Parathyroid adenoma (tissue), 2 donors: Measurements from ENCODE around the gene CNTNAP2.
"Not testable (repeated sequence)": the region's sequence is repeated elsewhere in the genome, so short reads cannot be mapped to it uniquely, and the experiment has no call there.

Experiments
- H2AFZ ChIP-seq: fragments of 300-600 bp; sonication (generic); one replicate; pipeline ENCODE4 v1.7.0; 2017; ENCODE audit warnings: antibody characterized with exemption, mild to moderate bottlenecking
- H3K27ac ChIP-seq: fragments of 300-600 bp; sonication (generic); one replicate; pipeline ENCODE4 v1.7.0; 2017
- H3K27me3 ChIP-seq: fragments of 300-600 bp; sonication (generic); one replicate; pipeline ENCODE4 v1.7.0; 2017; ENCODE audit warnings: low read length; ENCODE audit not compliant: control insufficient read depth, insufficient read depth
- H3K36me3 ChIP-seq: fragments of 300-600 bp; sonication (generic); one replicate; pipeline ENCODE4 v1.7.0; 2017; ENCODE audit warnings: low read length; ENCODE audit not compliant: control insufficient read depth, insufficient read depth
- H3K4me1 ChIP-seq: fragments of 300-600 bp; sonication (generic); one replicate; pipeline ENCODE4 v1.7.0; 2017; ENCODE audit warnings: control low read depth
- H3K4me2 ChIP-seq: fragments of 300-600 bp; sonication (generic); one replicate; pipeline ENCODE4 v1.7.0; 2017; ENCODE audit warnings: low read length
- H3K4me3 ChIP-seq: fragments of 300-600 bp; sonication (generic); one replicate; pipeline ENCODE4 v1.7.0; 2017; ENCODE audit warnings: low read depth, low read length
- H3K79me2 ChIP-seq: fragments of 300-600 bp; sonication (generic); one replicate; pipeline ENCODE4 v1.7.0; 2017; ENCODE audit warnings: control low read depth
- H3K9ac ChIP-seq: fragments of 300-600 bp; sonication (generic); one replicate; pipeline ENCODE4 v1.7.0; 2017; ENCODE audit warnings: mild to moderate bottlenecking
- H3K9me3 ChIP-seq: fragments of 300-600 bp; sonication (generic); one replicate; pipeline ENCODE4 v1.7.0; 2017; ENCODE audit warnings: low read length; ENCODE audit not compliant: control insufficient read depth
- TF ChIP-seq, protein P1 (sequence below): fragments of 300-600 bp; sonication (generic); IDR thresholded peaks from one replicate; pipeline ENCODE4 v1.7.0; 2017; ENCODE audit warnings: antibody characterized with exemption, mild to moderate bottlenecking
- donor health status: primary hyperparathyroidism.

The CNTNAP2 gene

DNA sequence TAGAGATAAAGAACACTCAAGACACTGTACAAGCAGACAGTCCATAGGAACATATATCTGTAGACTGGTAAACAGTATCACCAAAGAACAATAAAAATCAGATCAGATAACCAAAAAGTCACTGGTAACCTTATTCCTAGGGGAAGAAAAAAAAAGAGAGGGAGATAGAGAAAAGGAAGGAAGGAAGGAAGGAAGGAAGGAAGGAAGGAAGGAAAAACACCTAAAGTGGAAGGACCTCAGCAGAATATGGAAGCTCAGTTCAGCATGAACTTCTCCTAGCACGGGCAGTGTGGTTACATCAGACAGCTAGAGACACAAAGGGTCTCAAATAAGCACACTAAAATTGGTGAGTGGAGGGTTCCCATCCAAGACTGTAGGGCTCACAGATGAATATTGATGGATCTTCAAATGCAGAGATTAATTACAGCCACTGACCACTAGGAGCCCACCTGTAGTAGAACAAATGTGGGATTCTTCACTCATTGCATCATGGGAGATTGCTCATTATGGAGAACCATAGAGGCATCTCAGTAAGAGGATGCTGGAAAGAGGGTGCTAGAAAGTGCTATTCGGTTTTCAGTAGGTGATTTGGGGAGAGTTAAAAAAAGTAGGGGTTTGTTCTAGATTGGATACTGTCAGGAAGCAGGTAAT lies 2180.5 kb downstream of the CNTNAP2 start:
- Histone ChIP-seq H3K4me2 (no peak overlapping the region), H3K9ac (no peak overlapping the region), H3K4me3 (no peak overlapping the region), H3K4me1 (no peaks in the 10 kb centered on the region), H3K79me2 (no peaks in the 10 kb centered on the region), H3K36me3 (no peaks in the 10 kb centered on the region), H3K27ac (no peak overlapping the region), H3K9me3 (no peaks in the 10 kb centered on the region), H2AFZ (no peak overlapping the region), H3K27me3 (no peaks in the 10 kb centered on the region)
- TF ChIP-seq, protein P1, sequence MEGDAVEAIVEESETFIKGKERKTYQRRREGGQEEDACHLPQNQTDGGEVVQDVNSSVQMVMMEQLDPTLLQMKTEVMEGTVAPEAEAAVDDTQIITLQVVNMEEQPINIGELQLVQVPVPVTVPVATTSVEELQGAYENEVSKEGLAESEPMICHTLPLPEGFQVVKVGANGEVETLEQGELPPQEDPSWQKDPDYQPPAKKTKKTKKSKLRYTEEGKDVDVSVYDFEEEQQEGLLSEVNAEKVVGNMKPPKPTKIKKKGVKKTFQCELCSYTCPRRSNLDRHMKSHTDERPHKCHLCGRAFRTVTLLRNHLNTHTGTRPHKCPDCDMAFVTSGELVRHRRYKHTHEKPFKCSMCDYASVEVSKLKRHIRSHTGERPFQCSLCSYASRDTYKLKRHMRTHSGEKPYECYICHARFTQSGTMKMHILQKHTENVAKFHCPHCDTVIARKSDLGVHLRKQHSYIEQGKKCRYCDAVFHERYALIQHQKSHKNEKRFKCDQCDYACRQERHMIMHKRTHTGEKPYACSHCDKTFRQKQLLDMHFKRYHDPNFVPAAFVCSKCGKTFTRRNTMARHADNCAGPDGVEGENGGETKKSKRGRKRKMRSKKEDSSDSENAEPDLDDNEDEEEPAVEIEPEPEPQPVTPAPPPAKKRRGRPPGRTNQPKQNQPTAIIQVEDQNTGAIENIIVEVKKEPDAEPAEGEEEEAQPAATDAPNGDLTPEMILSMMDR = no peak

DNA sequence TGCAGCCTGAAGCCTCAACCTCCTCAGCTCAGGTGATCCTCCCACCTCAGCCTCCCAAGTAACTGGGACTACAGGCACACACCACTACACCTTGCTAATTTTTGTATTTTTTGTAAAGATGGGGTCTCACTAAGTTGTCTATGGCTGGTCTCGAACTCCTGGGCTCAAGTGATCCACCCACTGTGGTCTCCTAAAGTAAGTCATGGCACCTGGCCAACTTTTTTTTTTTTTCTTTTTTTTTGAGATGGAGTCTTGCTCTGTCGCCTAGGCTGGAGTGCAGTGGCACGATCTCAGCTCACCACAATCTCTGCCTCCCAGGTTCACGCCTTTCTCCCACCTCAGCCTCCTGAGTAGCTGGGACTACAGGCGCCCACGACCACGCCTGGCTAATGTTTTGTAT lies 2182.2 kb downstream of the CNTNAP2 start:
- H2AFZ ChIP-seq, H3K4me1 ChIP-seq, H3K4me2 ChIP-seq, H3K27me3 ChIP-seq, H3K4me3 ChIP-seq, H3K79me2 ChIP-seq, H3K27ac ChIP-seq, H3K36me3 ChIP-seq, H3K9ac ChIP-seq, H3K9me3 ChIP-seq: not testable (repeated sequence)

DNA sequence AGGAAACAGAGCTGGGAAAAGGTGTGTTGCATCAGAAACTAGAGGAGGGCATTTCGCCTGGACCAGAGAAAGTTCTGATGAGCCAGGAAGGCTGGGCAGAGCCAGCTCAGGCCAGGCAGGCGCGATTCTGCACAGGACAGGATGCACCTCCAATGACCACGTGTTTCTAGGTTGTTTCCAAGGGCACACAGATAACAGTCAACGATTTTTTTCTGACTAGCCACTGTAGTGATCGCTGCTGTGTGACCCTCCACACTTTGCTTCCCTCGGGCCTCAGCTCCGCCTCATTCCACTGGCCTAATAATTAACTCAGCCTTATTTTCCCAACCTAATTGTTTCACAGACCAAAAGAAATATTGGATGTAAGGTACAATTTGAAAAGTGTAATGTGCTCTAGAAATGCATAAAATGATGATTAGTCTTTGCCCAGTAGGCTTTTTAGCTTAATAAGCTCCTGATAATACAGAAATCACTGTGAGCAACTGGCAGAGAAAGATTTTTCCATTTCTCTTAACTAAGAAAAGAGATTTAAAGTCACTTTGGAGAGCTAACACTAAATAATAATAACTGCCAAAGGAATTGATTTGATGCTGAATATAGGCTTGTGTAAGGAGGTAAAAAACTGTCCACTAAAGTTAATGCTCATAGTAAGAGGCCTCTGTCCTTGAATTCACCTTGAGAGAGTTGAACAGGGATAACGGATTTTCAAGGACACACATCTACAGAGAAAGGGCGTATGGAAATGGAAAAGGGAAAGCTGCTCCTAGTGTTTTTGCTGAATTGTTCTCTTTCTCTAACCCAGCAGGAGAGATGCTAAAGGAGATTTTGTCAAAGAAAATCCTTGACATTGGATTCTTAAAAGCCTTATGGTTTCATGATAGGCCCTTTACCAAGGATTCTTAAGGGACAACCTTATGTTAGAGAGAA lies 2183.0 kb downstream of the CNTNAP2 start:
- Histone ChIP-seq H3K36me3 (no peaks in the 10 kb centered on the region), H3K4me2 (no peak overlapping the region), H3K79me2 (no peaks in the 10 kb centered on the region), H3K4me3 (no peak overlapping the region), H3K9me3 (no peaks in the 10 kb centered on the region), H2AFZ (no peak overlapping the region), H3K27ac (no peak overlapping the region), H3K9ac (no peak overlapping the region), H3K4me1 (no peaks in the 10 kb centered on the region), H3K27me3 (no peaks in the 10 kb centered on the region)
- TF ChIP-seq, protein P1 = no peak

DNA sequence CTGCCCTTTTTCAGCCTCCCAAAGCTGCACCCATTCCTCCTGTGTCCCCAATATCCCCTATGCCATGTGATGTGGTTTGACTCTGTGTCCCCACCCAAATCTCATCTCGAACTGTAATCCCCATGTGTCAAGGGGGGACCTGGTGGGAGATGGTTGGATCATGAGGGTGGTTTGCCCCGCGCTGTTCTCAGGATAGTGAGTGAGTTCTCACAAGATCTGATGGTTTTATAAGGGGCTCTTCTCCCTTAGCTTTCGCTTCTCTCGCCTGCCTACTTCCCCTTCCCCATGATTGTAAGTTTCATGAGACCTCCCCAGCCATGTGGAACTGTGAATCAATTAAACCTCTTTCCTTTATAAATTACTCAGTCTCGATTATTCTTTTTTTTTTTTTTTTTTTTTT lies 2185.8 kb downstream of the CNTNAP2 start:
- not testable (repeated sequence) for H3K4me2 ChIP-seq, H3K9me3 ChIP-seq, H3K27me3 ChIP-seq, H3K4me1 ChIP-seq, H3K9ac ChIP-seq, H2AFZ ChIP-seq, H3K4me3 ChIP-seq, H3K27ac ChIP-seq, H3K36me3 ChIP-seq, H3K79me2 ChIP-seq

DNA sequence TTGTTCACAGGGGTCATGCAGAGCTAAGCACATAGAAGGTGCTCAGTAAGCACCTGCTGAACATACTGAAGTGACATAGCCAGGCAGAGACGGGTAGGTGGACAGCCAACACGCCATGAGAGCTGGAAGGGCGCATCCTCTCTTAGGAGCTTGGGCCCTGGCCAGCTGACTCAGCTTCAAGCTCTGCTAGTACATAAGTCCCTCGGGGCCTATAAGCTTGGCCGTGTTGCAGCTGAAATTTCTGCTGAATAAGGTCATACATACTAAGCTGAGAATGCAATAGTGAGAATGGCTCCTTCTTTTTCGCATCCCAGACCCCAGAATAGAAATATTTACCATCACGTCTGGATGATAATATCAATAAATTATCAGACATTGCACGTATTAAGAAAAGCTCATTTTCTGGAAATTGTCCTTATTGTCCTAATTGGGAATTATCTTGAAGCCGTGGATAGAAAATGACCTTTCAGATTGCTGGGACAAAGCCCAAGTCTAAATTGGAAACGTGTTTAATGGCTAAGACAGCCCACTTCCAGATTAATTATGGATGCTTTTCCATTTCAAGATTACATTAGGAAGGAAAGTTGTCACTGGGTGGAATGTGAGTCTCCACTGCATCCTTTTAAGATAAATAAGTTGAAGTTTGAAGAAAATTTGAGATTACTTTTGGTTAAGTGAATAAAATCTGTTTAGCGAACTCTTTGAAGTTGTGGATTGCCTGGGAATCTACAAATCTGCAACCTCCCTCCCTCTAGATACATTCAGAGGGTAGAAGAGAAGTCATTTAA lies 2186.9 kb downstream of the CNTNAP2 start:
- Histone ChIP-seq H2AFZ (no peak overlapping the region), H3K79me2 (no peaks in the 10 kb centered on the region), H3K27ac (no peak overlapping the region), H3K4me1 (no peaks in the 10 kb centered on the region), H3K4me3 (no peak overlapping the region), H3K4me2 (no peak overlapping the region), H3K27me3 (no peaks in the 10 kb centered on the region), H3K9me3 (no peaks in the 10 kb centered on the region), H3K9ac (no peak overlapping the region), H3K36me3 (no peaks in the 10 kb centered on the region)
- TF ChIP-seq, protein P1 = no peak
